ENCODE results near the gene SLC35A2.

GRCh38 chrX:48896611-48897011 lies 14.8 kb downstream of the SLC35A2 start:
- TF ChIP-seq CTCF (IDR thresholded peaks at IDR 0.05; ENCODE audit: borderline replicate concordance, extremely low read depth, low read length, poor library complexity, severe bottlenecking) (no peak), EZH2 (IDR thresholded peaks at IDR 0.05; ENCODE audit: borderline replicate concordance, low read depth, low read length, severe bottlenecking) (no peak)
